Naive thymus-derived CD8-positive, alpha-beta T cell (primary cell): ENCODE results near the gene DDX23. TPM values are rescaled to one million over a fixed set of nuclear protein-coding genes. Genes with fewer than 3 reads are reported as not detected.

Experiments used
- ATAC-seq, 2 donors: fragments of 150-1000 bp; cut with Tn5 transposase in 1 of 2; sonication (Bioruptor Pico), chemical (Tn5 transposase) in 1 of 2; 1 replicate in 1 of 2; 2 replicates in 1 of 2; pipeline ENCODE4 v1.10.0; 2021; ENCODE audit warnings: mild to moderate bottlenecking in 2 of 2, moderate library complexity in 2 of 2
- POLR2A ChIA-PET: fragments of 350-600 bp; sonication (Branson Sonifier 250); formaldehyde crosslinking; loops from one replicate; lab custom pipeline; 2021; ENCODE audit warnings: antibody characterized with exemption; lab: Charles Lee
- DNase-seq, 10 donors: peaks; one replicate each; pipeline versions ENCODE4 v3.0.0 to v3.0.0-alpha.2; 2020 to 2022
- H3K27ac Mint-ChIP-seq, 10 donors: one replicate each; pipeline ENCODE4 v1.8.0; 2020 to 2022; ENCODE audit warnings: mild to moderate bottlenecking in 10 of 10, mixed read lengths in 10 of 10, moderate library complexity in 4 of 10, inconsistent platforms in 1 of 10
- H3K27me3 Mint-ChIP-seq, 5 donors: one replicate each; pipeline ENCODE4 v1.8.0; 2021 to 2022; ENCODE audit warnings: mixed read lengths in 5 of 5
- H3K36me3 Mint-ChIP-seq, 3 donors: one replicate each; pipeline ENCODE4 v1.8.0; 2020 to 2022; ENCODE audit warnings: mixed read lengths in 3 of 3, mild to moderate bottlenecking in 2 of 3, inconsistent platforms in 1 of 3
- H3K4me1 Mint-ChIP-seq, 4 donors: one replicate each; pipeline ENCODE4 v1.8.0; 2021 to 2022; ENCODE audit warnings: mixed read lengths in 4 of 4
- H3K4me3 Mint-ChIP-seq, 10 donors: one replicate each; pipeline ENCODE4 v1.8.0; 2020 to 2022; ENCODE audit warnings: mild to moderate bottlenecking in 10 of 10, mixed read lengths in 10 of 10, moderate library complexity in 6 of 10, inconsistent platforms in 1 of 10
- H3K9me3 Mint-ChIP-seq, 9 donors: one replicate each; pipeline ENCODE4 v1.8.0; 2020 to 2022; ENCODE audit warnings: mixed read lengths in 9 of 9, mild to moderate bottlenecking in 3 of 9, inconsistent platforms in 1 of 9, moderate library complexity in 1 of 9
- polyA plus RNA-seq, 3 donors: library from polyadenylated mRNA; unstranded; fragments of 300-500 nt; fragmentation: Illumina TruSeq; gene quantifications; one replicate each; pipeline ENCODE4 v1.2.3, GENCODE V29; 2021
- total RNA-seq, 8 experiments: library from RNA in 2 of 8; stranded (reverse) in 2 of 8; gene quantifications; one replicate each; pipeline ENCODE4 v1.2.3 and lab custom pipeline; 2021 to 2026

Gene DDX23
- total and polyA plus RNA-seq, 5 experiments from 2014 or later = 27.6 to 171 (median 52.2) TPM

- H3K9me3 Mint-ChIP-seq = no peaks in the 10 kb centered on the region
- DNase-seq (no peak), ATAC-seq (no peak)
- peaks cover 0 to 4% (median 0%) of the 10 kb centered on the region in 3 donors for H3K36me3 Mint-ChIP-seq
- peaks cover 5 to 22% (median 7%) of the 10 kb centered on the region in 4 donors for H3K4me1 Mint-ChIP-seq
- POLR2A ChIA-PET = interaction anchor here (0.6 kb wide), 2 partner anchors 19 to 229 kb away, joined by 3 to 5 read pairs; a partner anchor contains a TSS
- H3K27me3 Mint-ChIP-seq = peaks cover 18 to 61% (median 45%) of the 10 kb centered on the region in 5 donors
- peak overlapping the region; percentile 63 to 81 (median 74) for H3K4me3 Mint-ChIP-seq
- H3K27ac Mint-ChIP-seq = peak overlapping the region in 1 of 10 donors; percentile 79
These were observed 63.5 kb downstream of the DDX23 start for GRCh38 chr12:48788524-48788853.

GRCh38 chr12:48787791-48788523 lies 64.0 kb downstream of the DDX23 start:
- H3K27ac Mint-ChIP-seq = peak overlapping the region in 2 of 10 donors; percentile 18 to 79
- ATAC-seq (no peak), DNase-seq (no peak)
- H3K36me3 Mint-ChIP-seq = peaks cover 0 to 4% (median 0%) of the 10 kb centered on the region in 3 donors
- peak overlapping the region; percentile 17 to 81 (median 70) for H3K4me3 Mint-ChIP-seq
- POLR2A ChIA-PET = interaction anchor here (0.6 kb wide), 1 partner anchor 229 kb away, joined by 5 read pairs; a partner anchor contains a TSS
- H3K9me3 Mint-ChIP-seq = no peaks in the 10 kb centered on the region
- peaks cover 18 to 64% (median 45%) of the 10 kb centered on the region in 5 donors for H3K27me3 Mint-ChIP-seq
- peaks cover 5 to 22% (median 7%) of the 10 kb centered on the region in 4 donors for H3K4me1 Mint-ChIP-seq

- peak overlapping the region in 4 of 10 donors; percentile 1 to 71 (median 46) for H3K4me3 Mint-ChIP-seq
These were observed 65.1 kb downstream of the DDX23 start for GRCh38 chr12:48786591-48787544.

GRCh38 chr12:48783432-48783831 lies 68.5 kb downstream of the DDX23 start:
- POLR2A ChIA-PET = no interaction called here
- no peak overlapping the region for H3K4me3 Mint-ChIP-seq
- H3K4me1 Mint-ChIP-seq = peaks cover under 1 to 8% (median 3%) of the 10 kb centered on the region in 4 donors
- DNase-seq (no peak), ATAC-seq (no peak)
- no peaks in the 10 kb centered on the region for H3K9me3 Mint-ChIP-seq
- no peaks in the 10 kb centered on the region for H3K36me3 Mint-ChIP-seq
- H3K27me3 Mint-ChIP-seq = peaks cover 9 to 42% (median 30%) of the 10 kb centered on the region in 5 donors
- H3K27ac Mint-ChIP-seq = no peak overlapping the region

More at GRCh38 chr12:48786591-48787544, 65.1 kb downstream of the DDX23 start:
- Mint-ChIP-seq H3K27me3 (peaks cover 18 to 61% (median 45%) of the 10 kb centered on the region in 5 donors), H3K4me1 (peaks cover 5 to 22% (median 7%) of the 10 kb centered on the region in 4 donors), H3K27ac (peak overlapping the region in 1 of 10 donors; percentile 15), H3K36me3 (peaks cover 0 to 4% (median 0%) of the 10 kb centered on the region in 3 donors), H3K9me3 (no peaks in the 10 kb centered on the region)
- POLR2A ChIA-PET = no interaction called here
- no peak for ATAC-seq
- DNase-seq = no peak

DNA sequence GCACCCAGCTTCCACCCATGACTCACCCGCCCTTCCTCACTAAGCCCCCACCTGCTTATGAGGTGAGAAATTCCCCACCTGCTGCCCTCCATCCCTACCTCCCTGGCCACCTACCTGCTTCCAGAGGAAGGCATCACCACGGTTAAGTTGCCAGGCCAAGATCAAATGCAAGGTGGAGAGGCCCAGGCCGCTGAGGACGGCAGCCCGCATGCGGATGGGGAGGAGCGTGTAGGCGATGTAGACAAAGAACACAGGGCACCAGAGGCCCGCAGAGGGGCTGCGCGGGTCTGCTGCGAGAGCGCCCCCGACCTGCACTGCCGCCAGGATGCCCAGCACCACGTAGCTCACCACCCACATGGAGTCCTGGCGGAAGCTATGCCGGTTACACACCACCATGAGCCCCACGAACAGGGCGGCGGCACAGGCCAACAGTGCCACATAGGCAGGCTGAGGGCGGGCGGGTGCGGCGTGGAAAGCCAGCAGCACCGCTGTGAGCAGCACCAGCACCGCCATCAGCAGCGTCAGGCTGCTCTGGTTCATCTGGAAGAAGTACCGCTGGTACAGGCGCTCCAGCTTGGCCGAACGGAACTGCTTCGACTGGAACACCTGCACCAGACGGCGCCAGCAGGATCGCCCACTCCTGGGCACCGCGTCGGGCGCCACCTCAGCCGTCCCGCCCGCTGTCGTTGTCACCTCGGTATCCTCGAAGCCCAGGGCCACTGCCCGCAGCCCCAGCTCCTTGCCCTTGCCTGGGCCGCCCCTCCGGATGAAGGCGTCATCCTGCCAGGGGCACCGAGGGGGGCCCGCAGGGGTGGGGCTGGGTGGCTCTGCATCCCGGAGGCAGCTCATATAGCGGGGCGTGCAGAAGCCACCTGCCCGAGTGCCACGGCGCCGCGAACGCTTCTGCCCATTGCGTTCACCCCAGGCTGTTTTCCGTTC lies 69.2 kb downstream of the DDX23 start:
- Mint-ChIP-seq H3K4me1 (peaks cover 0 to 8% (median 0%) of the 10 kb centered on the region in 4 donors), H3K36me3 (no peaks in the 10 kb centered on the region), H3K4me3 (no peak overlapping the region), H3K9me3 (no peaks in the 10 kb centered on the region), H3K27ac (no peak overlapping the region), H3K27me3 (peaks cover 8 to 35% (median 23%) of the 10 kb centered on the region in 5 donors)
- ATAC-seq (no peak), DNase-seq (no peak)
- POLR2A ChIA-PET = no interaction called here

GRCh38 chr12:48781750-48782456 lies 70.1 kb downstream of the DDX23 start:
- DNase-seq = no peak
- no peaks in the 10 kb centered on the region for H3K9me3 Mint-ChIP-seq
- ATAC-seq = no peak
- H3K36me3 Mint-ChIP-seq = no peaks in the 10 kb centered on the region
- peaks cover 0 to 6% (median 0%) of the 10 kb centered on the region in 4 donors for H3K4me1 Mint-ChIP-seq
- POLR2A ChIA-PET = no interaction called here
- H3K27me3 Mint-ChIP-seq = peaks cover 2 to 28% (median 16%) of the 10 kb centered on the region in 5 donors
- H3K4me3 Mint-ChIP-seq = no peak overlapping the region
- H3K27ac Mint-ChIP-seq = peak overlapping the region in 1 of 10 donors; percentile 62

DNA sequence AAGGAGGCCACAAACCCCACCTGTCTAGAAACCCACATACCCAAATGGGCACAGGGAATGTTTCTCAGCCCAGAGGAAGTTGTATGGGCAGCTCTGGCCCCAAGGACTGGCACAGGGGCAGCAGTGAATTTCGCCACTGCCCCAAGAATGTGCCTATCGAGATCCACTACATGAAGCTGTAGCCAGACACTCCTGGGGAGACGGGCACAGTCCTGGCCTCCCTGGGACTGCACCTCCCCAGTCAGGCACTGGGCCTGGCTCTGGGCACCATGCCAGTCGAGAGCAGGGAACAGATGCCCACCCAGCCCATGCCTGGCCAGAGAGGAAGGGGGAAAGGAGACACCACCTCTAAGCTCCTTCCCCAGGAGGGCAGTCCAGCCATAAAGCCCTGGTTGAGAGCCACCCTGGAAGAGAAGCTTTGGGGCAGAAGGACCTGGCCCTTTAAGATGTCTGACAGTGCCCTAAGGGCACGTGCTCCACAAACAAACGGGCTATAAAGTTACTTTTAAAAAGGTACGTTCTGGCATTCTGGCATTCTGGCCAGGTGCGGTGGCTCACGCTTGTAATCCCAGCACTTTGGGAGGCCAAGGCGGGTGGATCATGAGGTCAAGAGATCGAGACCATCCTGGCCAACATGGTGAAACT lies 71.5 kb downstream of the DDX23 start:
- peaks cover 2 to 15% (median 5%) of the 10 kb centered on the region in 5 donors for H3K27me3 Mint-ChIP-seq
- POLR2A ChIA-PET = no interaction called here
- H3K9me3 Mint-ChIP-seq = no peaks in the 10 kb centered on the region

GRCh38 chr12:48779869-48780268 lies 72.1 kb downstream of the DDX23 start:
- ATAC-seq = no peak
- Mint-ChIP-seq H3K9me3 (no peaks in the 10 kb centered on the region), H3K4me1 (peaks cover 0 to 6% (median 0%) of the 10 kb centered on the region in 4 donors), H3K27me3 (peaks cover 2 to 11% (median 2%) of the 10 kb centered on the region in 5 donors), H3K4me3 (no peak overlapping the region), H3K27ac (no peak overlapping the region), H3K36me3 (no peaks in the 10 kb centered on the region)
- POLR2A ChIA-PET = no interaction called here
- DNase-seq = no peak

More for the DNA sequence above, 71.5 kb downstream of the DDX23 start:
- H3K36me3 Mint-ChIP-seq = no peaks in the 10 kb centered on the region
- no peak overlapping the region for H3K27ac Mint-ChIP-seq
- DNase-seq (no peak), ATAC-seq (no peak)
- H3K4me1 Mint-ChIP-seq = peaks cover 0 to 6% (median 0%) of the 10 kb centered on the region in 4 donors
- no peak overlapping the region for H3K4me3 Mint-ChIP-seq
